Parathyroid adenoma (tissue), 2 donors: ENCODE measurements around the gene PCNX2.
"Not testable (repeated sequence)": the region's sequence is repeated elsewhere in the genome, so short reads cannot be mapped to it uniquely, and the experiment has no call there.

Experiments used
- H2AFZ ChIP-seq: fragments of 300-600 bp; sonication (generic); one replicate; pipeline ENCODE4 v1.7.0; 2017; ENCODE audit warnings: antibody characterized with exemption, mild to moderate bottlenecking
- H3K27ac ChIP-seq: fragments of 300-600 bp; sonication (generic); one replicate; pipeline ENCODE4 v1.7.0; 2017
- H3K27me3 ChIP-seq: fragments of 300-600 bp; sonication (generic); one replicate; pipeline ENCODE4 v1.7.0; 2017; ENCODE audit warnings: low read length; ENCODE audit not compliant: control insufficient read depth, insufficient read depth
- H3K36me3 ChIP-seq: fragments of 300-600 bp; sonication (generic); one replicate; pipeline ENCODE4 v1.7.0; 2017; ENCODE audit warnings: low read length; ENCODE audit not compliant: control insufficient read depth, insufficient read depth
- H3K4me1 ChIP-seq: fragments of 300-600 bp; sonication (generic); one replicate; pipeline ENCODE4 v1.7.0; 2017; ENCODE audit warnings: control low read depth
- H3K4me2 ChIP-seq: fragments of 300-600 bp; sonication (generic); one replicate; pipeline ENCODE4 v1.7.0; 2017; ENCODE audit warnings: low read length
- H3K4me3 ChIP-seq: fragments of 300-600 bp; sonication (generic); one replicate; pipeline ENCODE4 v1.7.0; 2017; ENCODE audit warnings: low read depth, low read length
- H3K79me2 ChIP-seq: fragments of 300-600 bp; sonication (generic); one replicate; pipeline ENCODE4 v1.7.0; 2017; ENCODE audit warnings: control low read depth
- H3K9ac ChIP-seq: fragments of 300-600 bp; sonication (generic); one replicate; pipeline ENCODE4 v1.7.0; 2017; ENCODE audit warnings: mild to moderate bottlenecking
- H3K9me3 ChIP-seq: fragments of 300-600 bp; sonication (generic); one replicate; pipeline ENCODE4 v1.7.0; 2017; ENCODE audit warnings: low read length; ENCODE audit not compliant: control insufficient read depth
- CTCF ChIP-seq: fragments of 300-600 bp; sonication (generic); IDR thresholded peaks from one replicate; pipeline ENCODE4 v1.7.0; 2017; ENCODE audit warnings: antibody characterized with exemption, mild to moderate bottlenecking
- donor health status: primary hyperparathyroidism.

PCNX2 gene

GRCh38 chr1:233113009-233113879 is 182.3 kb downstream of the PCNX2 start:
- no peak for TF ChIP-seq CTCF
- no peak overlapping the region for H3K4me3 ChIP-seq
- no peaks in the 10 kb centered on the region for H3K27me3 ChIP-seq
- no peaks in the 10 kb centered on the region for H3K4me1 ChIP-seq
- no peaks in the 10 kb centered on the region for H3K9me3 ChIP-seq
- H3K27ac ChIP-seq: no peak overlapping the region
- no peaks in the 10 kb centered on the region for H3K79me2 ChIP-seq
- H3K9ac ChIP-seq: no peak overlapping the region
- H3K36me3 ChIP-seq: no peaks in the 10 kb centered on the region
- no peak overlapping the region for H2AFZ ChIP-seq
- H3K4me2 ChIP-seq: no peak overlapping the region

- Histone ChIP-seq H3K9ac (no peak overlapping the region), H3K4me2 (no peak overlapping the region), H3K9me3 (no peaks in the 10 kb centered on the region), H3K27me3 (no peaks in the 10 kb centered on the region), H2AFZ (no peak overlapping the region), H3K4me3 (no peak overlapping the region), H3K79me2 (no peaks in the 10 kb centered on the region), H3K4me1 (no peaks in the 10 kb centered on the region), H3K27ac (no peak overlapping the region), H3K36me3 (no peaks in the 10 kb centered on the region)
- no peak for TF ChIP-seq CTCF
These were observed 183.1 kb downstream of the PCNX2 start for GRCh38 chr1:233112186-233113008.

- Histone ChIP-seq H3K27me3 (no peaks in the 10 kb centered on the region), H3K79me2 (no peaks in the 10 kb centered on the region), H3K36me3 (no peaks in the 10 kb centered on the region), H3K4me2 (no peak overlapping the region), H3K27ac (no peak overlapping the region), H3K9ac (no peak overlapping the region), H3K9me3 (no peaks in the 10 kb centered on the region), H3K4me3 (no peak overlapping the region), H2AFZ (no peak overlapping the region), H3K4me1 (no peaks in the 10 kb centered on the region)
- no peak for TF ChIP-seq CTCF
These were observed 183.8 kb downstream of the PCNX2 start for GRCh38 chr1:233111731-233112130.

DNA sequence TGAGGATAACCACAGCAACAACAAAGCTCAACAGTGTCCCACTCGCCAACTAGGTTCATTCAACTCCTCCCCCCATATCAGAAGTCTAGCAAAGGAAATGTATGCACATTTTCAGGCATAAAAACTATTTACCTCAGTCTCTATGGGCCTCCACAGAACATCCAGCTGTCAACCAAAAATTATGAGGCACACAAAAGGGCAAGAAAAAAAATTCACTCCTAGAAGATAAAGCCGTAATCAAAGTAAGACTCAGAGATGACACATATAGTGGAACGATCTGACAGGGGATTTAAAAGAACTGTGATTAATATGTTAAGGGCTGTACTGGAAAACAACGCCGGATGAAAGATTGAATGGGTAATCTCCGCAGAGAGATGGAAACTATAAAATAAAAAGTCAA is 186.4 kb downstream of the PCNX2 start:
- no peaks in the 10 kb centered on the region for H3K27me3 ChIP-seq
- H3K36me3 ChIP-seq: no peaks in the 10 kb centered on the region
- TF ChIP-seq CTCF: no peak

GRCh38 chr1:233107716-233108130 is 187.8 kb downstream of the PCNX2 start:
- H3K36me3 ChIP-seq, H2AFZ ChIP-seq, H3K4me3 ChIP-seq, H3K4me2 ChIP-seq, H3K27ac ChIP-seq, H3K9ac ChIP-seq, H3K9me3 ChIP-seq, H3K27me3 ChIP-seq, H3K79me2 ChIP-seq, H3K4me1 ChIP-seq: not testable (repeated sequence)

More for the DNA sequence above, 186.4 kb downstream of the PCNX2 start:
- Histone ChIP-seq H3K4me3 (no peak overlapping the region), H3K79me2 (no peaks in the 10 kb centered on the region), H3K9me3 (no peaks in the 10 kb centered on the region), H3K27ac (no peak overlapping the region), H3K4me2 (no peak overlapping the region), H2AFZ (no peak overlapping the region), H3K9ac (no peak overlapping the region), H3K4me1 (no peaks in the 10 kb centered on the region)
